GM12878 (cell line): ENCODE data around the gene CAT. TPM values are rescaled to one million over a fixed set of nuclear protein-coding genes. Genes with fewer than 3 reads are reported as not detected.

Source experiments
- ATAC-seq: fragments of 200-7000 bp; cut with Tn5 transposase; 3 replicates; pipeline ENCODE4 v1.9.1; 2020; ENCODE audit warnings: mild to moderate bottlenecking, moderate library complexity
- BruUV-seq: library from RNA; stranded (reverse); fragments of 400-500 nt; replicated peaks from 2 replicates; lab custom pipeline; 2021; lab: Mats Ljungman, UMichigan
- CTCF ChIA-PET: fragments of 300-600 bp; sonication (Branson Sonifier 250); formaldehyde crosslinking; extraction: SDS; loops from one replicate; lab custom pipeline; 2021; ENCODE audit warnings: inconsistent platforms; lab: Yijun Ruan, JAX
- POLR2A ChIA-PET: fragments of 350-600 bp; formaldehyde crosslinking; extraction: SDS; loops from one replicate; lab custom pipeline; 2021; ENCODE audit warnings: inconsistent platforms; lab: Charles Lee
- RAD21 ChIA-PET: fragments of 300-600 bp; sonication (Branson Sonifier 250); formaldehyde crosslinking; loops from one replicate; lab custom pipeline; 2023; ENCODE audit warnings: antibody characterized with exemption; ENCODE audit not compliant: unreplicated experiment; lab: Charles Lee
- SMC1A ChIA-PET: fragments of 300-600 bp; sonication (Branson Sonifier 250); formaldehyde crosslinking; loops from one replicate; lab custom pipeline; 2023; ENCODE audit not compliant: unreplicated experiment, uncharacterized antibody; lab: Charles Lee
- DNase-seq: peaks from one replicate; pipeline ENCODE4 v3.0.0-alpha.2; 2011; ENCODE audit warnings: low read depth, low spot score
- FAIRE-seq: peaks from 3 replicates; lab custom pipeline; 2011; peaks lifted over from hg19 to GRCh38; lab: Jason Lieb, UNC
- H2AFZ ChIP-seq: 2 replicates; pipeline ENCODE4 v1.6.0; 2011; ENCODE audit warnings: low read depth, low read length, control low read depth; ENCODE audit not compliant: control insufficient read depth
- H3K27ac ChIP-seq: 2 replicates; pipeline ENCODE4 v1.5.1; 2011; ENCODE audit warnings: control low read depth; ENCODE audit not compliant: control insufficient read depth, insufficient read depth
- H3K27me3 ChIP-seq, 2 experiments: replicated peaks in 1 of 2; 2 replicates each; pipeline versions ENCODE4 v1.6.0 to v1.6.1; 2011; ENCODE audit warnings: low read length in 1 of 2; ENCODE audit not compliant: control insufficient read depth in 2 of 2, insufficient read depth in 2 of 2
- H3K36me3 ChIP-seq, 2 experiments: 2 replicates each; pipeline ENCODE4 v1.5.1; 2011; ENCODE audit warnings: low read length in 1 of 2; ENCODE audit not compliant: control insufficient read depth in 2 of 2, insufficient read depth in 2 of 2
- H3K4me1 ChIP-seq: 2 replicates; pipeline ENCODE4 v1.6.1; 2011; ENCODE audit warnings: mild to moderate bottlenecking, low read length, moderate library complexity, mixed read lengths; ENCODE audit not compliant: control insufficient read depth, insufficient read depth
- H3K4me2 ChIP-seq: 2 replicates; pipeline ENCODE4 v1.6.0; 2011; ENCODE audit warnings: control low read depth; ENCODE audit not compliant: control insufficient read depth, insufficient read depth
- H3K4me3 ChIP-seq: fragments of 200-600 bp; sonication (generic); 2 replicates; pipeline ENCODE4 v1.5.1; 2016
- H3K79me2 ChIP-seq: 2 replicates; pipeline ENCODE4 v1.6.0; 2011; ENCODE audit warnings: low read length; ENCODE audit not compliant: control insufficient read depth, insufficient read depth
- H3K9ac ChIP-seq: 2 replicates; pipeline ENCODE4 v1.8.0; 2011; ENCODE audit warnings: low read length, control low read depth, mixed read lengths; ENCODE audit not compliant: control insufficient read depth, insufficient read depth
- H3K9me3 ChIP-seq: replicated peaks from 3 replicates; pipeline ENCODE4 v1.5.1; 2011; ENCODE audit warnings: mild to moderate bottlenecking, low read length; ENCODE audit not compliant: control insufficient read depth, insufficient read depth
- H4K20me1 ChIP-seq: 2 replicates; pipeline ENCODE4 v1.6.0; 2011; ENCODE audit not compliant: control insufficient read depth, insufficient read depth
- ASH2L ChIP-seq: fragments of 300-600, 200-600 bp; sonication (generic); IDR thresholded peaks from 2 replicates; pipeline ENCODE4 v1.6.1; 2017; ENCODE audit warnings: low read depth, mild to moderate bottlenecking, borderline replicate concordance
- LARP7 ChIP-seq: fragments of 450-650 bp; IDR thresholded peaks from 2 replicates; pipeline ENCODE4 v1.6.1; 2017; ENCODE audit warnings: mild to moderate bottlenecking
- MYC ChIP-seq: IDR thresholded peaks from 2 replicates; pipeline ENCODE4 v1.6.1; 2011; ENCODE audit warnings: mild to moderate bottlenecking, low read length, moderate library complexity, inconsistent platforms; ENCODE audit not compliant: insufficient read depth, insufficient replicate concordance, insufficient read length, severe bottlenecking
- NRF1 ChIP-seq: conservative IDR thresholded peaks from 2 replicates; pipeline ENCODE4 v1.6.1; 2011; ENCODE audit warnings: mild to moderate bottlenecking, low read depth, low read length, improper control_type of control experiment
- PML ChIP-seq: IDR thresholded peaks from 2 replicates; pipeline ENCODE4 v1.6.1; 2012; ENCODE audit warnings: low read length, inconsistent platforms
- RAD21 ChIP-seq: IDR thresholded peaks from 2 replicates; pipeline ENCODE4 v1.6.1; 2011; ENCODE audit warnings: mild to moderate bottlenecking, low read depth, low read length, moderate library complexity; ENCODE audit not compliant: insufficient read depth
- SUZ12 ChIP-seq: fragments of 200-600 bp; sonication (generic); IDR thresholded peaks from one replicate; pipeline ENCODE4 v1.6.1; 2018; ENCODE audit warnings: antibody characterized with exemption, mild to moderate bottlenecking; ENCODE audit not compliant: unreplicated experiment
- YBX1 ChIP-seq: fragments of 450-650 bp; IDR thresholded peaks from 2 replicates; pipeline ENCODE4 v1.6.1; 2016; ENCODE audit warnings: antibody characterized with exemption
- ZNF217 ChIP-seq: fragments of 450-650 bp; IDR thresholded peaks from 2 replicates; pipeline ENCODE4 v1.6.1; 2017; ENCODE audit warnings: antibody characterized with exemption, mild to moderate bottlenecking
- ZNF24 ChIP-seq: fragments of 450-650 bp; IDR thresholded peaks from 2 replicates; pipeline ENCODE4 v1.6.1; 2017; ENCODE audit warnings: antibody characterized with exemption, mild to moderate bottlenecking
- ZNF384 ChIP-seq: IDR thresholded peaks from 2 replicates; pipeline ENCODE4 v1.6.1; 2012; ENCODE audit warnings: low read depth, mild to moderate bottlenecking, low read length, improper control_type of control experiment, borderline replicate concordance
- ZSCAN29 ChIP-seq: fragments of 450-650 bp; IDR thresholded peaks from 2 replicates; pipeline ENCODE4 v1.6.1; 2017; ENCODE audit warnings: mild to moderate bottlenecking, moderate library complexity
- WGBS: methylation state at CpG from one replicate; pipeline ENCODE4 v1.1.6; 2016; ENCODE audit warnings: low lambda C conversion rate; ENCODE audit not compliant: insufficient replicate concordance, insufficient coverage; ENCODE audit errors: missing lambda C conversion rate; 5-methylcytosine and 5-hydroxymethylcytosine counted together
- in situ Hi-C: fragments of 300-500 bp; cut with MboI; formaldehyde crosslinking; loops from 9 replicates; pipeline ENCODE4 v1.14.3; 2018; ENCODE audit warnings: mixed read lengths
- intact Hi-C: fragments of 100-400 bp; cut with micrococcal nuclease; formaldehyde crosslinking; loops from one replicate; pipeline ENCODE4 v1.14.2; 2022; ENCODE audit not compliant: unreplicated experiment
- polyA plus RNA-seq, 11 experiments: library from polyadenylated mRNA; depleted of rRNA in 4 of 11; unstranded in 6 of 11; stranded (reverse) in 5 of 11; fragments of >200 nt; fragmentation: Nextera tagmentation in 4 of 11; fragmentation: Illumina TruSeq in 1 of 11; extraction: Ambion mirVana in 4 of 11; extraction: Trizol in 1 of 11; gene quantifications; 1 replicate in 1 of 11; 2 replicates in 10 of 11; pipeline versions ENCODE4 v1.2.1 to v1.2.3, GENCODE V29; 2011 to 2016; ENCODE audit warnings: inconsistent platforms in 2 of 11, missing spikeins in 2 of 11, low read depth in 1 of 11
- total RNA-seq, 4 experiments: library from RNA; depleted of rRNA in 3 of 4; stranded (reverse); fragments of >200 nt in 3 of 4; fragmentation: Illumina TruSeq in 1 of 4; extraction: Trizol in 1 of 4; gene quantifications; 2 replicates each; pipeline versions ENCODE4 v1.2.1 to v1.2.3, GENCODE V29; 2013 to 2021
- TF ChIP-seq, protein P1 (sequence below): fragments of 450-650 bp; IDR thresholded peaks from 2 replicates; pipeline ENCODE4 v1.6.1; 2017; ENCODE audit warnings: low read depth, mild to moderate bottlenecking, moderate library complexity

CAT gene
- total and polyA plus RNA-seq, 10 of the 15 experiments (the other 5 are each of a cell fraction or from before 2014, with no cell fraction given), result 22.4 to 71.3 (median 33.6) TPM

- WGBS, result 60% methylated on average over 3 of the region's 3 CpGs
Measured at GRCh38 chr11:34406413-34406812, 32.3 kb upstream of the CAT start.

DNA sequence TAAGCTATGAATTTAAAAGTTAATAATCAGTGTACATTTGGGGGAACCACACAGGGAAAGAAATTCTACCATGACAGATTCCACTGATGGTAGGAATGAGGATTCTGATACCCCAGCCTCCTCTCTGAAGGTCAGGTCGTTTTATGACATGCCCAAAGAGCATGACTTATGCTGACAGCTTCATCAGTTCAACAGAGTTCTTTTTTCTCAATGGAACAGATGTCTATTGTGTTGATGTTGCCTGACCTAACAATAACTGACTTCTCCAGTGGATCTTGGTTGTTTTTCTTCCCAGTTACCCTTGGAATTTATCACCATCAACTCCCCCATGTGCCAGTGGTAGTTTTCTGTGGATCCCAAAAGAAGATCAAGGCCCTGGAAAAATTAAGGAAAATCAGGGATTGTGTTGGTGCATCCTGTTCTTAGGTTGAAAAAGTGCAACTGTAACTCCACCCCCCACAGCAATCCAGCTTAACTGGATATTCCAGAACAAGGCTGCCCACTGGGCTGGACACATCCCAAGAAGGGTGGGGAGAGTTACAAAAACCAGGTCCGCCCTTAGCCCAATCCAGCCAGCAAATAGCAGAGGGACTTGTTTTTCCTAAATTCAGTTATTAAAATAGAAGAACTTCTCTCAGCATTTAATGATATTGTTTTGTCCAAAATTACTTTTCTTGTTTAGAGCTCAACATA lies 31.5 kb upstream of the CAT start:
- ChIA-PET POLR2A (no interaction called here), RAD21 (no interaction called here), SMC1A (no interaction called here), CTCF (interaction anchor here (0.6 to 1.7 kb wide), 3 partner anchors 41 to 530 kb away, joined by 3 to 5 read pairs (median 3); no protein-coding TSS in a partner anchor)
- Histone ChIP-seq H3K9ac (no peak overlapping the region), H3K9me3 (no peaks in the 10 kb centered on the region; the same call in 2 of the 3 replicates), H3K4me1 (no peaks in the 10 kb centered on the region), H4K20me1 (no peaks in the 10 kb centered on the region; the same call in 1 of the 2 replicates), H3K27ac (no peak overlapping the region), H3K36me3 (no peaks in the 10 kb centered on the region), H3K4me2 (no peak overlapping the region), H3K4me3 (no peak overlapping the region), H3K27me3 (no peaks in the 10 kb centered on the region), H2AFZ (no peak overlapping the region), H3K79me2 (no peaks in the 10 kb centered on the region)
- ATAC-seq (no peak), FAIRE-seq (no peak), DNase-seq (no peak)
- intact Hi-C loops, result no loop called here
- TF ChIP-seq RAD21 (no peak), YBX1 (no peak), PML (no peak), ASH2L (no peak)
- TF ChIP-seq, protein P1, sequence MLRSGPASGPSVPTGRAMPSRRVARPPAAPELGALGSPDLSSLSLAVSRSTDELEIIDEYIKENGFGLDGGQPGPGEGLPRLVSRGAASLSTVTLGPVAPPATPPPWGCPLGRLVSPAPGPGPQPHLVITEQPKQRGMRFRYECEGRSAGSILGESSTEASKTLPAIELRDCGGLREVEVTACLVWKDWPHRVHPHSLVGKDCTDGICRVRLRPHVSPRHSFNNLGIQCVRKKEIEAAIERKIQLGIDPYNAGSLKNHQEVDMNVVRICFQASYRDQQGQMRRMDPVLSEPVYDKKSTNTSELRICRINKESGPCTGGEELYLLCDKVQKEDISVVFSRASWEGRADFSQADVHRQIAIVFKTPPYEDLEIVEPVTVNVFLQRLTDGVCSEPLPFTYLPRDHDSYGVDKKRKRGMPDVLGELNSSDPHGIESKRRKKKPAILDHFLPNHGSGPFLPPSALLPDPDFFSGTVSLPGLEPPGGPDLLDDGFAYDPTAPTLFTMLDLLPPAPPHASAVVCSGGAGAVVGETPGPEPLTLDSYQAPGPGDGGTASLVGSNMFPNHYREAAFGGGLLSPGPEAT, result no peak
- in situ Hi-C loops, result no loop called here
- WGBS, result 0% methylated on average over 2 of the region's 2 CpGs
- no TSS peak for BruUV-seq

More at GRCh38 chr11:34406413-34406812, 32.3 kb upstream of the CAT start:
- ChIA-PET POLR2A (no interaction called here), SMC1A (no interaction called here), RAD21 (no interaction called here), CTCF (interaction anchor here (0.6 to 1.7 kb wide), 2 partner anchors 40 to 531 kb away, joined by 3 to 5 read pairs; no protein-coding TSS in a partner anchor)
- BruUV-seq, result no TSS peak
- Histone ChIP-seq H3K36me3 (no peaks in the 10 kb centered on the region), H3K79me2 (no peaks in the 10 kb centered on the region), H3K4me1 (no peaks in the 10 kb centered on the region), H3K4me3 (no peak overlapping the region), H3K27ac (no peak overlapping the region), H3K27me3 (no peaks in the 10 kb centered on the region), H2AFZ (no peak overlapping the region), H3K9me3 (no peaks in the 10 kb centered on the region), H3K4me2 (no peak overlapping the region), H4K20me1 (no peaks in the 10 kb centered on the region; the same call in 1 of the 2 replicates), H3K9ac (no peak overlapping the region)
- intact Hi-C loops, result no loop called here
- FAIRE-seq (no peak), ATAC-seq (no peak), DNase-seq (no peak)
- in situ Hi-C loops, result no loop called here
- TF ChIP-seq NRF1 (no peak), MYC (no peak), SUZ12 (no peak), ZNF384 (no peak), ZNF217 (no peak), ZSCAN29 (no peak), ZNF24 (no peak), LARP7 (no peak)
